Measurements from ENCODE around the gene USP17L29.

DNA sequence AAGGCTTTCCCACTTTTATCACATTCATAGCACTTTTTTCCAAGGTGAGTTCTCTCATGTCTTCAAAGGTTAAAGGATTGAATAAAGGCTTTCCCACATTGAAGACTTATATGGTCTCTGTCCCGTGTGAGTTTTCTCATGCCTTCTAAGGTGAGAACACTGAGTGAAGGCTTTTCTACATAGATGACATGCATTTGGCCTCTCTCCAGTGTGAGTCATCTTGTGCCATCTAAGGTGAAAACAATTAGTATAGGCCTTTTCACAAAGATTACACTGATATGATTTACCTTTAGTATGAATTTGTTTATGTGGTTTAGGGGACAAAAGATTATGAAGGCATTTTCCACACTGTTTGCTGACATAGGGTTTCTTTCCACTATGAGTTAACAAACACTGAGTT, 30.7 kb downstream of the USP17L29 start:
- no peak for TF ChIP-seq POLR2A (IDR thresholded peaks at IDR 0.05)
- TF ChIP-seq CTCF (IDR thresholded peaks at IDR 0.05), result no peak
